Myocyte (in vitro differentiated cells): ENCODE measurements around the gene CDH5. TPM values are rescaled to one million over a fixed set of nuclear protein-coding genes. Genes with fewer than 3 reads are reported as not detected.

Source experiments
- DNase-seq: peaks from one replicate; pipeline ENCODE4 v3.0.0-alpha.2; 2012; ENCODE audit warnings: low read depth
- total RNA-seq: library from RNA; depleted of rRNA; stranded (reverse); fragments of >200 nt; gene quantifications from 2 replicates; pipeline ENCODE4 v1.2.3, GENCODE V29; 2014

The CDH5 gene
- total RNA-seq, 1 donor from 2014 or later: not detected

DNA sequence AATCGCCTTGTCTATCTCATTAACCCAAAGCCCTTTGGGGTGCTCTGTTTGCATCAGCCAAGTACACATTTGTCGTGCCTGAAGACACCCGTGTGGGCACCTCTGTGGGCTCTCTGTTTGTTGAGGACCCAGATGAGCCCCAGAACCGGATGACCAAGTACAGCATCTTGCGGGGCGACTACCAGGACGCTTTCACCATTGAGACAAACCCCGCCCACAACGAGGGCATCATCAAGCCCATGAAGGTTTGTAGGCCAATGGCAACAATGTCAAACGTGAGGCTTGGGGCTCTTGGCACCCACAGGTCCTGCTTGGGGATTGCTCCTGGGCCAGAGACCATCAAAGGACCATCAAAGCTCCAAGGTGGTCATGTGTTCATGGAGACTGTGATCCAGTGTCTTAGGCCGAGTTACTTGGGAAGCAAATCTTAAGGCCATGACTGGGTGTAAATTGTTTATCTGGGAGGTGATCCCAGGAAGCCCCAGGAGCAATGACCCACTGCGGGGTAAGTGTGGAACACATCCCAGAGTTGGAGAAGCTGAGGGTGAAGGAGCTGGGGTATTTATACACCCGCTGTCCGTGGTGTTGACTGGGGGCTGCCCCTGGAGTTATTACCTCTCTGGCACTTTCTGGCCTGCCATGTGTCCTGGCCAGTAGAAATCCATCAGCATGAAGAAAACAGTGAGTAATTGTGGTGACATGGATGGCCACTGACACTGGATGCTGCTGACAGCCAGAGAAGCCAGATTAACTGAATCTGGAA, 24.0 kb downstream of the CDH5 start:
- DNase-seq: peak; percentile 13

GRCh38 chr16:66391726-66392670, 25.5 kb downstream of the CDH5 start:
- DNase-seq: peak; percentile 49

- no peak for DNase-seq
These were observed 29.5 kb downstream of the CDH5 start for GRCh38 chr16:66395806-66396555.

DNA sequence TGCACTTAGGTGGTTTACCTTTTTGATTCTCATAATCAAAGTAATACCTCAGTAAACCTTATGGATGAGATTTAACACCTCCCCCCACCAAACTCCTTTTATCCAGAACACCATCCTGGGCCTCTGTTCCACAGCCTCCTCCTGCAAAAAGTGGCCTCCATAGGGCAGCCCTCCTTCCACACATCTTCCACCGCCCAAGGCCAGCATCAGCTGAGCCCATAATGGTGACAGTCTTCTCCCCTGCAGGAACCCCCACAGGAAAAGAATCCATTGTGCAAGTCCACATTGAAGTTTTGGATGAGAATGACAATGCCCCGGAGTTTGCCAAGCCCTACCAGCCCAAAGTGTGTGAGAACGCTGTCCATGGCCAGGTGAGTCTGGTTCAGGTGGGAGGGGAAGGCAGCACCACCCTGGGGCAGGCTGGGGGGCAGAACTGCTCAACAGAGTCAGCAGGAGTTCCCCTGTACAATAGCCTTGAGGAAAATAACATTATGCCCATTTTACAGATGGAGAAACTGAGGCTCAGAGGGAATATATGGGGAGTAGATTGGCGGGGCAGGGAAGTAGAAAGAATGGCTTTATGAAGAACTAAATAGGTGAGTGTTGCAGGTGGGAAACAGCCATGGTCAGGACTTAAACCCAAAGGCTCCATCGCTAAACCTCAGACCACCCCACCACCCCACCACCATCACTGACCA, 31.4 kb downstream of the CDH5 start:
- DNase-seq: no peak

GRCh38 chr16:66399031-66399430, 32.5 kb downstream of the CDH5 start:
- no peak for DNase-seq

- DNase-seq: no peak
These were observed 33.4 kb downstream of the CDH5 start for GRCh38 chr16:66399930-66400329.

- DNase-seq: no peak
These were observed 34.3 kb downstream of the CDH5 start for GRCh38 chr16:66400503-66401380.

DNA sequence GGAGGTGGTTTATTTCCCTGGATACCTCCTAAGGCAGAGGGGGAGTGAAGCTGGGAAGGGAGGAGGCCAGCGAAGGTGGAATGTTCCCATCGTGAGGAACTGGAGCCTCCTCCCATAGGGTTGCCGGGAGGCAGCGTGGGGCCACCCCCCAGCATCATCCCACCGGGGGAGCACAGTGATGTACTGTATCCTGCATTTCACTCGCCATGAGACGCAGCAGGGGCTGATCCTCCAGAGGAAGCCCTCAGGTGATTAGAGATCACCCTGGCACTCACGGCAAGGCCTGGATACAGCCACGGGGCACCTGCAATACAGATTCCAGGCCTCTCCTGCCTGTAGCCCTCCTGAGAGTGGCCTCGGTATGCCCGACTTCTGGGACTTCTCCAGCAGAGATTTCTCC, 35.1 kb downstream of the CDH5 start:
- DNase-seq: no peak

- DNase-seq: no peak
These were observed 35.7 kb downstream of the CDH5 start for GRCh38 chr16:66402166-66402565.

DNA sequence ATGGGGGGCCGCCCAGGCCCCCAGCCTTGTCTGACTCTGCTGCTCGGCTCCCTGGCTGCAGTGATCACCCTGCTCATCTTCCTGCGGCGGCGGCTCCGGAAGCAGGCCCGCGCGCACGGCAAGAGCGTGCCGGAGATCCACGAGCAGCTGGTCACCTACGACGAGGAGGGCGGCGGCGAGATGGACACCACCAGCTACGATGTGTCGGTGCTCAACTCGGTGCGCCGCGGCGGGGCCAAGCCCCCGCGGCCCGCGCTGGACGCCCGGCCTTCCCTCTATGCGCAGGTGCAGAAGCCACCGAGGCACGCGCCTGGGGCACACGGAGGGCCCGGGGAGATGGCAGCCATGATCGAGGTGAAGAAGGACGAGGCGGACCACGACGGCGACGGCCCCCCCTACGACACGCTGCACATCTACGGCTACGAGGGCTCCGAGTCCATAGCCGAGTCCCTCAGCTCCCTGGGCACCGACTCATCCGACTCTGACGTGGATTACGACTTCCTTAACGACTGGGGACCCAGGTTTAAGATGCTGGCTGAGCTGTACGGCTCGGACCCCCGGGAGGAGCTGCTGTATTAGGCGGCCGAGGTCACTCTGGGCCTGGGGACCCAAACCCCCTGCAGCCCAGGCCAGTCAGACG, 36.2 kb downstream of the CDH5 start:
- no peak for DNase-seq

- DNase-seq: no peak
These were observed 37.1 kb downstream of the CDH5 start for GRCh38 chr16:66403531-66404145.

GRCh38 chr16:66405057-66405783, 38.7 kb downstream of the CDH5 start:
- no peak for DNase-seq

DNA sequence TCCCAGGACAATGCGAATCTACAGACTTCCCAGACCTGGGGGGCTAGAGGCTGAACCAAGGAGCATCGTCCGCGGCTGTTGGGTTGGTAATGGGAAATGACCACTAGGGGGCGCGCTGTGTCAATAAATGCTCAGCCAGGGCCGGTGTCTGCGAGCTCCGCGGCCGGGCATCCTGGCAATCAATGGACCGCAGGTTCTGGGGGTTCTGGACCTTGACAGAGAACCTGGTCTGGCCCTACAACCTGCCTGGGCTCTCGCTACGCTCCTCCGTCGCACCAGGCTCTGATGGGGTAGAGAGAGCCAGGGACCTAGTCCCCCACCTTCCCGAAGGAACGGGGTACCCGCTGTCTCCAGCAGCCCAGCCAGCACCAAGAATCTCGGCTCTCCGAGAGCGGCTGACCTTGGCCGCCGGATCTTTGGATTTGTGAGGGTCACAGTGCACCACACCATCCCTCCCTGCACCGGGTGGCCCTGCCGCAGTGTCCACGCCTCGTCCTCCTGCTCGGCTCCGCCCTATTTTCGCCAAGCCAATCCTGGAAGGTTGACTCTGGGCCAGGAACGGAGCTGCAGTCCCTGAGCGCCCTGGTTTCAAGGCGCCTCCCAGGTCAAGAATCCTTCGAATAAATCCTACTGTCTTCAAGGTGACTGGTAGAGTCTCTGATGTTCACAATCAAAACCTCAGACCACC, 40.2 kb downstream of the CDH5 start:
- peak; percentile 79 for DNase-seq

GRCh38 chr16:66408163-66409048, 41.9 kb downstream of the CDH5 start:
- DNase-seq: peak; percentile 57

GRCh38 chr16:66409156-66409555, 42.7 kb downstream of the CDH5 start:
- DNase-seq: peak; percentile 42

GRCh38 chr16:66412182-66412581, 45.7 kb downstream of the CDH5 start:
- no peak for DNase-seq

GRCh38 chr16:66414891-66415290, 48.4 kb downstream of the CDH5 start:
- DNase-seq: no peak
